GM23338 (cell line): ENCODE data around the gene MYO18A. TPM values are rescaled to one million over a fixed set of nuclear protein-coding genes. Genes with fewer than 3 reads are reported as not detected.

ENCODE experiments used
- ATAC-seq: fragments of 200-7000 bp; cut with Tn5 transposase; 3 replicates; pipeline ENCODE4 v1.9.1; 2020
- DNase-seq: peaks from one replicate; pipeline ENCODE4 v3.0.0-alpha.2; 2015; ENCODE audit warnings: low spot score
- H2AFZ ChIP-seq: fragments of 200-600 bp; sonication (generic); 2 replicates; pipeline ENCODE4 v1.8.0; 2016; ENCODE audit warnings: antibody characterized with exemption, mild to moderate bottlenecking, moderate library complexity
- H3F3A ChIP-seq: fragments of 200-600 bp; sonication (generic); replicated peaks from 2 replicates; pipeline ENCODE4 v1.8.0; 2017; ENCODE audit warnings: antibody characterized with exemption, mixed run types, low read depth
- H3K27ac ChIP-seq: fragments of 200-600 bp; sonication (generic); 2 replicates; pipeline ENCODE4 v1.6.1; 2016; ENCODE audit warnings: low read depth
- H3K27me3 ChIP-seq: fragments of 200-600 bp; sonication (generic); 2 replicates; pipeline ENCODE4 v1.8.0; 2016; ENCODE audit warnings: mild to moderate bottlenecking, mixed run types, moderate library complexity; ENCODE audit not compliant: insufficient read depth
- H3K36me3 ChIP-seq: fragments of 200-600 bp; sonication (generic); 2 replicates; pipeline ENCODE4 v1.8.0; 2016; ENCODE audit warnings: mild to moderate bottlenecking; ENCODE audit not compliant: insufficient read depth
- H3K4me1 ChIP-seq: fragments of 200-600 bp; sonication (generic); 2 replicates; pipeline ENCODE4 v1.8.0; 2016; ENCODE audit warnings: mild to moderate bottlenecking, moderate library complexity; ENCODE audit not compliant: insufficient read depth
- H3K4me2 ChIP-seq: fragments of 200-600 bp; sonication (generic); 2 replicates; pipeline ENCODE4 v1.7.1; 2017; ENCODE audit warnings: mixed run types
- H3K4me3 ChIP-seq: fragments of 200-600 bp; sonication (generic); 2 replicates; pipeline ENCODE4 v1.6.1; 2016; ENCODE audit warnings: mixed run types
- H3K79me2 ChIP-seq: fragments of 200-600 bp; sonication (generic); replicated peaks from 2 replicates; pipeline ENCODE4 v1.8.0; 2017; ENCODE audit warnings: mild to moderate bottlenecking; ENCODE audit not compliant: insufficient read depth
- H3K9me2 ChIP-seq: fragments of 200-600 bp; sonication (generic); 2 replicates; pipeline ENCODE4 v1.8.0; 2017; ENCODE audit not compliant: insufficient read depth
- H4K20me1 ChIP-seq: fragments of 200-600 bp; sonication (generic); replicated peaks from 2 replicates; pipeline ENCODE4 v1.8.0; 2017; ENCODE audit warnings: mild to moderate bottlenecking; ENCODE audit not compliant: insufficient read depth
- H3K27ac Mint-ChIP-seq: 2 replicates; pipeline ENCODE4 v1.8.0; 2020; ENCODE audit warnings: inconsistent platforms, mild to moderate bottlenecking, moderate library complexity, mixed read lengths
- H3K27me3 Mint-ChIP-seq: 3 replicates; pipeline ENCODE4 v1.8.0; 2022; ENCODE audit warnings: low read depth, mild to moderate bottlenecking, moderate library complexity, mixed read lengths, inconsistent platforms; ENCODE audit not compliant: insufficient read depth, poor library complexity
- H3K36me3 Mint-ChIP-seq: 3 replicates; pipeline ENCODE4 v1.8.0; 2021; ENCODE audit warnings: low read depth, mild to moderate bottlenecking, inconsistent platforms, moderate library complexity, mixed read lengths
- H3K4me1 Mint-ChIP-seq: 3 replicates; pipeline ENCODE4 v1.8.0; 2020; ENCODE audit warnings: mild to moderate bottlenecking, inconsistent platforms, mixed read lengths
- H3K4me3 Mint-ChIP-seq: 3 replicates; pipeline ENCODE4 v1.8.0; 2021; ENCODE audit warnings: moderate library complexity, mild to moderate bottlenecking, inconsistent platforms, mixed read lengths
- H3K9me3 Mint-ChIP-seq: 3 replicates; pipeline ENCODE4 v1.8.0; 2020; ENCODE audit warnings: moderate library complexity, mild to moderate bottlenecking, inconsistent platforms, mixed read lengths
- CREB1 ChIP-seq: fragments of 250-450 bp; sonication (Bioruptor Pico); IDR thresholded peaks from 2 replicates; pipeline ENCODE4 v1.5.0; 2020; ENCODE audit warnings: low read depth, mild to moderate bottlenecking, moderate library complexity
- EZH2phosphoT487 ChIP-seq: fragments of 200-600 bp; sonication (generic); IDR thresholded peaks from one replicate; pipeline ENCODE4 v1.8.1; 2018; ENCODE audit warnings: antibody characterized with exemption; ENCODE audit not compliant: unreplicated experiment
- POLR2AphosphoS5 ChIP-seq: IDR thresholded peaks from 2 replicates; pipeline ENCODE4 v1.6.1; 2016; ENCODE audit warnings: antibody characterized with exemption, low read depth
- STAT1 ChIP-seq: IDR thresholded peaks from one replicate; pipeline ENCODE4 v1.6.1; 2016; ENCODE audit warnings: antibody characterized with exemption; ENCODE audit not compliant: unreplicated experiment
- ZNF114 ChIP-seq: fragments of 250-450 bp; sonication (Bioruptor Pico); IDR thresholded peaks from 2 replicates; pipeline ENCODE4 v1.5.0; 2020; ENCODE audit warnings: mild to moderate bottlenecking, moderate library complexity
- ZNF462 ChIP-seq: fragments of 250-450 bp; sonication (Bioruptor Pico); IDR thresholded peaks from 2 replicates; pipeline ENCODE4 v1.5.0; 2020; ENCODE audit warnings: mild to moderate bottlenecking, moderate library complexity
- polyA plus RNA-seq: library from polyadenylated mRNA; unstranded; fragments of >200 nt; fragmentation: Nextera tagmentation; extraction: Ambion mirVana; gene quantifications from 2 replicates; pipeline ENCODE4 v1.2.1, GENCODE V29; 2016
- total RNA-seq: library from RNA; depleted of rRNA; stranded (reverse); fragments of >200 nt; shearing (Covaris generic); gene quantifications from 2 replicates; pipeline ENCODE4 v1.2.3, GENCODE V29; 2014

Gene MYO18A
- total and polyA plus RNA-seq, 2 experiments from 2014 or later: 18.3 to 37.5 TPM

DNA sequence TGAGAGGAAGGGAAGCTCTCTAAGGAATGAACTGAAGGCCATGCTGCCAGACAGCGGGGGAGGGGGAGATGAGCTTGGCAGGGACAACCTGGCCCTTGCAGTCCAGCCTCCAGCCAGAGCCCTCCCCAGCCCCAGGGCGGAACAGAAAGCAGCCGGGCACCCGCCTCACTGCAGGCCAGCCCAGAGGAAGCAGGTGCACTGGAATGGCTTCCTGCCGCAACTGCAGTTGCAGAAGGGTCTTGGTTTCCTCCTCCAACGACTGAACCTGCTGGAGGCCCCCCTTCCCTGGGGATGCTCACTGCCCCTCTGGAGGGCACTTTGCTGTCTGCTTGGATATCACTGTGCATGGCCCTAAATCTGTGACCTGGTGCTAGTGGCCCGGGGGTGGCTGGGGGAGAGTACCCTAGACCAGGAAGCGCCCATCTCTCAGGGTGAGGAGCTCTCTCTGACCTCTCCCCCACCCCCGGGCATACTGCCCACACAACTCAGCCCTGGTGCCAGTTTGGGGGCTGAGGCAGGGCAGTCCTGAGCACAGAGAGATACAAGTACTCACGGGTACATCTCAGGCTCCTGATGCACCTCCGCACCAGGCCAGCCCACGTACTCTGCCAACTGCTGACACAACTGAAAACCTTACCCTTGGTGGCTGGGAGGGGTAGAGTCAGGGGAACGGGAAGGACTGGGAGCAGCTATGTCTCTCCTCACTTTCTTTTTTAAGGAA is 41.1 kb downstream of the MYO18A start (continued):
- TF ChIP-seq ZNF462 (no peak), CREB1 (CRISPR knock-in tag) (no peak), STAT1 (no peak), EZH2phosphoT487 (no peak), ZNF114 (CRISPR knock-in tag) (no peak), POLR2AphosphoS5 (no peak)

DNA sequence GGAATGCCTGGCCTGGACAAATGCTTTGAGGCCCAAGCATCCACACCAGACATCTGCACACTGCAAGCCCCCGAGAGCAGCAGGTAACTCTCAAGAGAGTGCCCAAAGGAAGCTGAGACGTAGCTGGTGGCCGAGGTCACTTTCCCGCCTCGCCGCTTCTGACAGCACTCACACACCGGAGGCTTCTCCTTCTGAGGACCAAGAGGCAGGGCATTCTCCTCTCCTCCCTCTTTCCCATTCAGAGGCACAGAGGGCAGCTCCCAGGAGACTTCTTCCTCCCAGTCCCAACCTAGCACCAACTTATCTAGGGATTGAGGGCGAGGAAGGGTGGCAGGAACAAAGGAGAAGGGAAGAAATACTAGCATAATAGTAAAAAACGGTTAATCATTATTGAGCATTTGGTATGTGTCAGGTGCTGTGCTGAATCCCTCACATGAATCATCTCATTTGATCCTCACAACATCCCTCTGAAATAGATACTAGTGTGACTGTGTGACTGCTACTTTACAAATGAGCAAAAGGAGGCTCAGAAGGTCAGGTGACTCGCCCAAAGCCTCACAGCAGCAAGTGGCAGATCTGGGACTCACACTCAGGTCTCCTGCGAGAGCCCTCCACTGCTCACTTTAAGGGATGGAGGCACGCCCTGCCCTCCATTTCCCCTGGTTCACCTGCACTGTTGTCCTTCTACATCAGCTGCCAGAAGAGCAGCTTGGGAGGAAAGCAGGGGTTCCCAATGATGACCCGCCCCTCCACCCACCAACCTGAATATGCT is 41.8 kb downstream of the MYO18A start:
- H3K27me3 ChIP-seq: no peaks in the 10 kb centered on the region
- Mint-ChIP-seq H3K27ac (no peak overlapping the region), H3K27me3 (peaks cover 9% of the 10 kb centered on the region), H3K4me1 (peaks cover 47% of the 10 kb centered on the region), H3K4me3 (no peak overlapping the region), H3K36me3 (no peaks in the 10 kb centered on the region; the same call in 2 of the 3 replicates), H3K9me3 (no peaks in the 10 kb centered on the region)
- peaks cover 5% of the 10 kb centered on the region; the same call in 1 of the 2 replicates for H3F3A ChIP-seq
- peaks cover 5% of the 10 kb centered on the region for H3K79me2 ChIP-seq
- no peaks in the 10 kb centered on the region; the same call in 1 of the 2 replicates for H4K20me1 ChIP-seq
- no peaks in the 10 kb centered on the region for H3K36me3 ChIP-seq
- no peak overlapping the region for H3K27ac ChIP-seq
- peak overlapping the region; percentile 64; the same call in 1 of the 2 replicates for H3K4me2 ChIP-seq
- no peak for DNase-seq
- H3K4me1 ChIP-seq: peaks cover 41% of the 10 kb centered on the region
- H3K4me3 ChIP-seq: no peak overlapping the region
- ATAC-seq: no peak
- no peaks in the 10 kb centered on the region for H3K9me2 ChIP-seq
- no peak overlapping the region for H2AFZ ChIP-seq
- no peak for TF ChIP-seq ZNF462
- TF ChIP-seq CREB1 (CRISPR knock-in tag): no peak
- TF ChIP-seq EZH2phosphoT487: no peak
